NCI-H2227 (cell line): Measurements from ENCODE around the gene NFATC4.
"Not testable (repeated sequence)": the region's sequence is repeated elsewhere in the genome, so short reads cannot be mapped to it uniquely, and the experiment has no call there.

Experiments
- DNase-seq: peaks from one replicate; lab custom pipeline; 2025; ENCODE audit not compliant: unreplicated experiment; lab: John Stamatoyannopoulos, UW

The NFATC4 gene

DNA sequence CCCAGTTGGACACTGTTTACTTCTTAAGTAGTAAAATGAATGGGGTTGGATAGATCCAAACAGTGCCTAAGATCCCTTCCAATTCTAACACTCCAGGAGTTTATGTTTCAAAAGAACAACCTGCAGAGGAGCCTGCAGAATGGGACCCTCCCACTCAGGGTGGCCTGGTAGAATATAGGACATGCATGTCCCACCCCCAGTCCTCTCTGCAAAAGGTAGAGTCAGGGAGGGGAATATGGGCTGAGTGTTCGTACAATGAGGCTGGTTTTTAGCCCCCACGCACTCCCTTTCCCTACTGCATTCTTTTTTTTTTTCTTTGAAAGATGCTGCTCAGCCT is 19.0 kb downstream of the NFATC4 start:
- DNase-seq, result no peak

DNA sequence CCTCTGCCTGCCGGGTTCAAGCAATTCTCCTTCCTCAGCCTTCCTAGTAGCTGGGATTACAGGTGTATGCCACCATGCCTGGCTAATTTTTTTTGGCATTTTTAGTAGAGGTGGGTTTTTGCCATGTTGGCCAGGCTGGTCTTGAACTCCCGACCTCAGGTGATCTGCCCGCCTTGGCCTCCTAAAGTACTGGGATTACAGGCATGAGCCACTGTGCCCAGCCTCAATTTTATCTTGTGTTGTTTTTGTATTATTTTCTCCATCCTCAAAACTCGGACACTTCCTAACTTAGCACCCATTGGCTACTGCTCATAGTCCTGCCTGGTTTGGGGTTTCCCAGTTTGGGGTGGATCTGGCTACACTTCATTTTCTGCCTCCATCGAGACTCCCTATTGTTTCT is 19.6 kb downstream of the NFATC4 start:
- not testable (repeated sequence) for DNase-seq

- DNase-seq, result no peak
Observed at GRCh38 chr14:24388474-24389179, 20.6 kb downstream of the NFATC4 start.

DNA sequence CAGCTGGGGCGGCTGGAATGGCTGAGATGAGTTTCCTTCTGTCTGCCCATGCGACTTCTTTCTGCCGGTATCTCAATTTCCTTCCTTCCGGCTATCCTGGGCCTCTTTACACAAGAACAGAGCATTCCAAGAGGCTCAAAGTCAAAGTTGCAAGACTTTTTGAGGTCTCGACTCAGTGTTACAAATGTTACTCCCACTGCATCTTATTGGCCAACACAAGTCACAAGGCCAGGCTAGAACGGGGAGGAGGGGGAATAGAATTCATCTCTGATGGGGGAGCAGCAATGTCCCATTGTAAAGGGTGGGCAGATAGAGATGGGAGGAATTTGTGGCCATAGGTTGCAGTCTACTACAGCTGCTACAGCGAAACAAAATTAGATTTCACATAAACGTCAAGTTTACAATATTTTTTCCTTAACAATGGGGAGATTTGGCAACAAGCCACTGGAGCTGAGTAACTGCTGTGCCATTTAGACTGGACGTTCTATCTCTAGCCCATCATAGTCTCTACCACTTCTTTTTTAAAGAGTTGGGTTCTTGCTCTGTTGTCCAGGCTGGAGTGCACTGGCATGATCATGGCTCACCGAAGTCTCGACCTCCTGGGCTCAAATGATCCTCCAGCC is 21.4 kb downstream of the NFATC4 start:
- DNase-seq, result no peak

DNA sequence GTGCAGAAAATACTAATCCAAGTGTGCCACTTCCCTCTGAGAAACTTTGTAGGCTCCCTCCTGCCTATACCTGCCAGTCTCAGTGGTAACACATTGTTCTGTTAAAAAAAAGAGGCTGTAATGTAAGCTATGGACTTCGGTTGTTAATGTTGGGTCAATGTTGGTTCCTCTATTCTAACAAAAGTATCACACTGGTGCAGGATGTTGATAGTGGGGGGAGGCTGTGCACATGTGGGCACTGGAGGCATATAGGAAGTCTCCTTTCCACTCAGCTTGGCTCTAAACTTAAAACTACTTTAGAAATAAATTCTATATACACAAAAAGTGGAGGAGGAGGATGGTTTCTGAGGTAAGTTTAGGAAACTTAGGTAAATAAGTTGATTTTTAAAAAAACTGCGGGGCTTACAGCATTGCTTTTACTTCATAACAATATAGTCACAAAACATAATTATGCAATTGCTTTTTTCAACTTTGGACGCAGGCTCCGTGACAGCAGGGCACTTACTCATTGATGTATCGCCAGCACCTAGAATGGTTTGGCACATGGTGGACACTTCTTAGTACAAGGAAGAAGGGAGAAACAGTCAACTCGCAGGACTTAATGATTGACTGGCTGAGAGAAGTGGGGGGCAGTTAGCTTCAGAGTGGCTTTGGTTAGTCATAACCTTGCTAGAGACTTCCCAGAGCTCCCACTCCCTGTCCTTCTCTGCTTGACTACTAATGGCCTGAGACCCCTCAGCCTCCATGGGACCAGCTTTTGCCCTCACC is 22.9 kb downstream of the NFATC4 start:
- no peak for DNase-seq

DNA sequence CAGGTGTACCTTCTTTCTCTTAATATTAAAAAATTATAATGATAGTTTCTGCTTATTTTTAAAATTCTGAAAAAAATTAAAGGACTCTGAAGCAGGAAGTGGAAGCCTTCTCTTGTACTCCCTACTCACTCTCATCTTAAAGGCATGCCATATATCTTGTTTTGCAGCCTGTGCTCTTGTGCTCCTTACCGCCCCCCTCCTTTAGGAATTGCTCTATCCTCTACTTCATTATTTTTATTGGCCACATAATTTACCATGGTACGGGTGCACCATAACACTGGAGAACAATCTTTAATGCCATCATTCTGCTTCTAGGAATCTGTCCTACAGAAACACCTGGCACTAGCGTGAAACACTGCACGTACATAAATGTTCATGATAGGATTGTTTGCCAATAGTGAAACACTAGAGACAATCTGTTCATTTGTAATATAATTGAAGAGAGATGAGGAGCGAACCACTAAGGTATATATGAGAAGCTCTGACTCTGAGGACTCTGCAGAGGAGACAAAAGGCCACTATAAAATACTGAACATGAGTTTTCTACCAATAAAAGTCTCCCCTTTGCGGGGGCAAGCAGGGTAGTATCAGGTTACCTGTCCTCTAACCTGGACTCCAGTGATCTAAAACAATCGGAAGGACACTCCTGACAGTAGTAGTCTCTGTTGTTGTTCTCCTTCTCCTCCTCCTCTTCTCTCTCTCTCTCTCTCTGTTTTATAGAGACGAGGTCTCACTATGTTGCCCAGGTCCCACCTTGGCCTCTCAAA is 24.5 kb downstream of the NFATC4 start:
- DNase-seq, result no peak

DNA sequence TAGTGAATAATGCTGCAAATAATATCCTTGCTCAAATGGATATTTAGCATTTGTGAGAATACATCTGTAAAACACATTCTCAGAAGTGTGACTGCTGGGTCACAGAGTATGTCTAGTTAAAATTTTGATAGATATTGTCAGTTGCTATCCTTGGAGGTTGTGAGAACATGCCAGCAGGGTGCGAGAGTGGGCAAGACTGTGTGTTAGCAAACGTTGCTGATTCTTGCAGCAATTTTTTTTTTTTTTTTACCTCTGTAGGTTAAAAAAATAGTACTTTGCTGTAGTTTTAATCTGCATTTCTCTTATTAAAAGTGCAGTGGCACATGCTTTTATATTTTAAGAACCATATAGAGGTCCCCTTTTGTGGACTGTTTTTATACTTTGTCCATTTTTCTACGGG is 26.3 kb downstream of the NFATC4 start:
- no peak for DNase-seq

GRCh38 chr14:24395609-24396582 is 27.9 kb downstream of the NFATC4 start:
- no peak for DNase-seq

- DNase-seq, result no peak
Observed at GRCh38 chr14:24397639-24398292, 29.8 kb downstream of the NFATC4 start.

GRCh38 chr14:24398293-24398652 is 30.3 kb downstream of the NFATC4 start:
- no peak for DNase-seq

- DNase-seq, result peak; percentile 41
Observed at GRCh38 chr14:24398653-24399446, 30.9 kb downstream of the NFATC4 start, which contains the start of gene NYNRIN. NYNRIN (plus strand) TSS chr14:24399003; CDS start chr14:24399247, 244 bp downstream.

DNA sequence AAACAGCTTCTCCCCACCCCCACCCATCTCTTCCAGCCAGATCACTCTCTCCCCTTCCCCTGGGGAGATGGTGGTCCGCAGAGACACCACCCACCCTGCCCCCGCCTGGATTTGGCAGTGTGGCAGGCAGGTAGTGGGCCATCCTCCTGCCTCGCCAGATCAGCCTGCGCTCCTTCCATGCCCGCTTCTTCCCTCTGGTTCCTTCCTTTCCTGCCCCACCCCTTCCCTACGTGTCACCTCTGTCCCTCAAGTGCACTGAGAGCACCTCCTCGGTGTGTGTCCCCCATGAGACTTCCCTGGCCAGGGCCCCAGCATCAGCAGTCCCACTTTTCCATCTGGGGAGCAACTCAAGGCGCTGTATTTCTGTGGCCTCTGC is 31.5 kb downstream of the NFATC4 start:
- no peak for DNase-seq

- no peak for DNase-seq
Observed at GRCh38 chr14:24399999-24400718, 32.2 kb downstream of the NFATC4 start.

- DNase-seq, result no peak
Observed at GRCh38 chr14:24401810-24402702, 34.1 kb downstream of the NFATC4 start.

DNA sequence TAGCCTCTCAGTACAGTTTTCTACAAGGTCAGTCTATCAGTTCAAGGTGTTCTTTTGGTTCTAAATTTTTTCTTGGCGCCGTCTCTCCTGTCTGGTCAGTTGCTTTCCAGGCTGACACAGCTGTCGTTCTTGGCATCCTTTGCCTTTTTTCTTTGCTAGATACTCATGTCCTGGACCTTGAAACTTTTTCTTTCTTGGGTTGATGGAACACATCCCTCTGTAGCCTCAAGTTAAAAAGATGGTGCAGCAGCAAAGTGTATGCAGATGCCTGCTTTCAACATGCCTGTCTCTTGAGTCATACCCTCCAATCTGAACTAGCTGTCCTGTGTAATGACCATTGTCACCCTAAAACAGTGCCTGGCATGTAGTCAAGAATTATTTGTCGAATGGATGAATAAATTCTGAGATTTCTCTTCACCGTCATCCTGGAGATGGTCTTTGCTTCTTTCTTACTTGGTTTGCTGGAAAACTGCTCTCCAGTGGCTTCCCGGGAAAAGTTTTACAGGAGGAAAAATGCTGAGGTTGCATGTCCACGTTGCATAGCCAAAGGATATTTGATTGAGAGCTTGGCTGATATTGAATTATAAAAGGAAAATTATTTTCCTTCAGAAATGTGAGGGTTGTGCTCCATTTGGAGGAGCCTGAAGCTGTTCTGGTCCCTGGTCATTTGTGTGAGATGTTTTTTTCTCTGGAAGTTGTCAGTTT is 35.5 kb downstream of the NFATC4 start:
- no peak for DNase-seq

DNA sequence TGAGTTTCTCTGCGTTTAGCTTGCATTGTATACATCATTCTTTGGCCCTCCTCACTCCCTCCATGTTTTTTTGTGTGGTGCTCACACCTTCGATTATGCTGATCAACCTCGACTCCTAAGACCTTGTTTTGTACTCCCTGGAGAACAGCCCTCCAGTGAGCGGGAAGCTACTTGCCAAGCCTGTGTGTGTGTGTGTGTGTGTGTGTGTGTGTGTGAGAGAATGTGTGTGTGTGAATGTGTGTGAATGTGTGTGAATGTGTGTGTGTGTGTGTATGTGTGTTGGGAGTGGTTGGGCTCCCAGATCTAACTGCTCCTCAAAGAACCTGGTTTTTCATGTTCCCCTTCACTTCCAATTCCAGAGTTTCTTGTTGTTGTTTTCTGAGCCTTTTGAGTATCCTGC is 36.8 kb downstream of the NFATC4 start:
- DNase-seq, result peak; percentile 6

- DNase-seq, result no peak
Observed at GRCh38 chr14:24406416-24406815, 38.4 kb downstream of the NFATC4 start.
